ENCODE results near the gene ZFP57. TPM values are rescaled to one million over a fixed set of nuclear protein-coding genes. Genes with fewer than 3 reads are reported as not detected.

ZFP57 gene
- total RNA-seq, 1 experiment from 2014 or later = not detected

DNA sequence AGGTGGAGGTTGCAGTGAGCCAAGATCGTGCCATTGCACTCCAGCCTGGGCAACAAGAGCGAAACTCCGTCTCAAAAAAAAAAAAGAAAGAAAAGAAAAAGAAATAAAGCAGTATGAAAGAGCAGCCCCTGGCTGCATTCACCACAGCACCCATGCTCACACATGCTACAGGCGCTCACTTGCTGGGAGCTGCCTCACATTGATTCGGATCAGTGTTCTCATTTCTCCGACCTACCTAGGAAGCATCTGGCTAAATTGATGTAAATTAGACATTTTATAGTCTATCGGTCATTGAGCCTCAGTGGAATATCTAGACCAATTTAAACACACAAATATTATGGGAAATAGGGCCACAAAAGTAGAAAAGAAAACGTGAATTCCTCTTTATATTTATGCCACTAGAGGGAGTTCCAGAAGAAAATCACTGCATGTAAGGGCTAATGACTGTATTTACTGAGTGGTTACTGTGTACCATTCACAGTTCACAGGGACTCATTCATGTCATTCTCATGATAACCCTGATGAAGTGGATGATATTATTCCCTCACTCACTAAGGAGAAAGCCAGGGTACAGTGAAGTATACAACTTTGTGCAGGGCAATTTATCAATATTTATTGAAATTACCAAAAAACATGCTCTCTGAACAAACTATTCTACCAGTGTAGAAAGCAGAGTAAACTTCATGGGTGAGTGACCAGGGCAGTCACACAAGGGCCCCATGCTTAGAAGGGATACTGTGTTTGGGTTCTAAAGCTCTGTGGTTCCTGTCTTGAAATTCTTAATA lies 29.3 kb downstream of the ZFP57 start:
- peak; percentile 21 for ATAC-seq
- intact Hi-C loops (cut with micrococcal nuclease) = loop anchor here (2.0 to 5.0 kb wide), 2 partner anchors 19 to 186 kb away; partner anchors contain the start of gene GABBR1
- Histone ChIP-seq H3K9me3 (ENCODE audit: low read length) (no peaks in the 10 kb centered on the region), H3K27me3 (ENCODE audit: low read length) (no peaks in the 10 kb centered on the region), H3K36me3 (ENCODE audit: low read depth, low read length) (no peaks in the 10 kb centered on the region), H3K4me1 (ENCODE audit: insufficient read depth, low read length) (no peaks in the 10 kb centered on the region; the same call in none of the 2 replicates), H3K4me3 (ENCODE audit: low read length) (no peak overlapping the region), H3K79me2 (ENCODE audit: low read length) (no peaks in the 10 kb centered on the region), H4K20me1 (ENCODE audit: low read length) (no peaks in the 10 kb centered on the region), H2AFZ (ENCODE audit: low read length) (no peak overlapping the region), H3K9ac (ENCODE audit: low read length) (no peak overlapping the region), H3K27ac (ENCODE audit: low read length) (no peak overlapping the region), H3K4me2 (ENCODE audit: low read length) (no peak overlapping the region), H3K9me2 (replicated peaks; ENCODE audit: low read length) (no peaks in the 10 kb centered on the region), H3F3A (ENCODE audit: low read length, unreplicated experiment) (no peaks in the 10 kb centered on the region)
- ChIA-PET CTCF (no interaction called here), POLR2A (ENCODE audit: unreplicated experiment) (no interaction called here)
- DNase-seq = peak; percentile 71
- no TSS peak for BruUV-seq (replicated peaks)
- TF ChIP-seq, protein P1, sequence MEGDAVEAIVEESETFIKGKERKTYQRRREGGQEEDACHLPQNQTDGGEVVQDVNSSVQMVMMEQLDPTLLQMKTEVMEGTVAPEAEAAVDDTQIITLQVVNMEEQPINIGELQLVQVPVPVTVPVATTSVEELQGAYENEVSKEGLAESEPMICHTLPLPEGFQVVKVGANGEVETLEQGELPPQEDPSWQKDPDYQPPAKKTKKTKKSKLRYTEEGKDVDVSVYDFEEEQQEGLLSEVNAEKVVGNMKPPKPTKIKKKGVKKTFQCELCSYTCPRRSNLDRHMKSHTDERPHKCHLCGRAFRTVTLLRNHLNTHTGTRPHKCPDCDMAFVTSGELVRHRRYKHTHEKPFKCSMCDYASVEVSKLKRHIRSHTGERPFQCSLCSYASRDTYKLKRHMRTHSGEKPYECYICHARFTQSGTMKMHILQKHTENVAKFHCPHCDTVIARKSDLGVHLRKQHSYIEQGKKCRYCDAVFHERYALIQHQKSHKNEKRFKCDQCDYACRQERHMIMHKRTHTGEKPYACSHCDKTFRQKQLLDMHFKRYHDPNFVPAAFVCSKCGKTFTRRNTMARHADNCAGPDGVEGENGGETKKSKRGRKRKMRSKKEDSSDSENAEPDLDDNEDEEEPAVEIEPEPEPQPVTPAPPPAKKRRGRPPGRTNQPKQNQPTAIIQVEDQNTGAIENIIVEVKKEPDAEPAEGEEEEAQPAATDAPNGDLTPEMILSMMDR (conservative IDR thresholded peaks at IDR 0.05; ENCODE audit: low read depth, low read length) = peak; percentile 83
- TF ChIP-seq EZH2 (IDR thresholded peaks at IDR 0.05; ENCODE audit: low read length, unreplicated experiment) (no peak), EZH2phosphoT487 (IDR thresholded peaks at IDR 0.05; ENCODE audit: borderline replicate concordance, low read length) (no peak)

DNA sequence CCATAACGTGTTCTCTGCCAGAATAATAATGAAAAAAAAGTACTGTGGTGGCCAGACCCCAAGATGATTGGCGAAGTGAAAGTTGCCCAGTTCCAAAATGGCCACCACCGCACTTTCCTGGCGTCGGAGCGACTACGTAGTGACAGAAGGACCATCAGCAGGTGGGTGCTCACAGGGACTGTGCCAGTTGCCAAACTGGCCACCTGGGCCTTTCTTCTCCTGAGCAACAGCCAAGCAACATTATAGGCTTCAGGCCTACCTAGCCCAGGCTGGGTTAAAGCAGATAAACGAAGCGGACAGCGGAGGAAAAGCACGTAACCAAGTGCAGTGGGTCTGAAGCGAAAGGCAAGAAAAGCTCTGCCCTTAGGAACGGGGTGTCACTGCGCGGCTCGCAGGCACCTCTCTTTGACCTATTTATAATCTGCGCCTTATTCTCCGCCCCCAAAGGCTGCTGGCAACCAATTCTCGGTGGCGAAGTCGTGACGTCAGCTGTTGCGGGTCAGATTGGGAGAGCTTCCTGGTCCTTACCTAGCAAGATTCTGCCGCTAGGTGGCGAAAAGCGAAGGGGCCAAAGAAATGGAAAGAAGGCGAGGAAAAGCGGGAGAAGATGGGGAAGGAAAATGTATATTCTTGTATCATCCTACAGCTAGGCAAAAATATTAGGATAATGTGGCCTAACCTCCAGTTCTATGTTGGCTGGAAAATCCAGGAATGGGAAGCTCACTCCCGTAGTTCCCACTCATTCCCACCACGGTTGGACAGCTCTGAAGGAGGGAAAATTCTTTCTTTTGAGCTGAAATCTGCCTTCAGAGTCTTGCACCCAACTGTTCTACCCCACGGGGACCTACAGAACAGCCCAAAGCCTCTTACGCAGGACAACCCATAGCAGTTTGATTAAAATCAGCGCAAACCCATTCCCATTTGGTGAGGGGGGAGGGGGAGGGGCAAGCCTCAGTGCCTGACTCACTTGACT lies 31.0 kb downstream of the ZFP57 start:
- intact Hi-C loops (cut with micrococcal nuclease) = loop anchor here (1.0 to 5.0 kb wide), 3 partner anchors 17 to 187 kb away; partner anchors contain the start of gene GABBR1
- TF ChIP-seq, protein P1 (conservative IDR thresholded peaks at IDR 0.05; ENCODE audit: low read depth, low read length) = peak; percentile 90
- no peak for TF ChIP-seq EZH2phosphoT487 (IDR thresholded peaks at IDR 0.05; ENCODE audit: borderline replicate concordance, low read length)
- ATAC-seq (peak; percentile 94), DNase-seq (peak; percentile 99)
- peak overlapping the region; percentile 36 for H3K9ac ChIP-seq (ENCODE audit: low read length)
- H3K9me2 ChIP-seq (replicated peaks; ENCODE audit: low read length) = no peaks in the 10 kb centered on the region
- H3K36me3 ChIP-seq (ENCODE audit: low read depth, low read length) = no peaks in the 10 kb centered on the region
- no peaks in the 10 kb centered on the region for H3K27me3 ChIP-seq (ENCODE audit: low read length)
- peak overlapping the region; percentile 90 for H2AFZ ChIP-seq (ENCODE audit: low read length)
- H3K27ac ChIP-seq (ENCODE audit: low read length) = no peak overlapping the region
- peak overlapping the region; percentile 72 for H3K4me3 ChIP-seq (ENCODE audit: low read length)
- H3K4me2 ChIP-seq (ENCODE audit: low read length) = peak overlapping the region; percentile 91
- ChIA-PET POLR2A (ENCODE audit: unreplicated experiment) (interaction anchor here (0.6 to 0.7 kb wide), 4 partner anchors 13 to 157 kb away, joined by 3 to 5 read pairs (median 3); no protein-coding TSS in a partner anchor), CTCF (interaction anchor here (0.5 to 2.1 kb wide), 13 partner anchors 8 to 1202 kb away, joined by 3 to 23 read pairs (median 4); partner anchors contain the start of gene GABBR1)
- H3F3A ChIP-seq (ENCODE audit: low read length, unreplicated experiment) = no peaks in the 10 kb centered on the region
- no peaks in the 10 kb centered on the region for H4K20me1 ChIP-seq (ENCODE audit: low read length)
- BruUV-seq (replicated peaks) = TSS peak; percentile 97
- H3K4me1 ChIP-seq (ENCODE audit: insufficient read depth, low read length) = no peaks in the 10 kb centered on the region; the same call in none of the 2 replicates
- no peaks in the 10 kb centered on the region for H3K9me3 ChIP-seq (ENCODE audit: low read length)
- no peaks in the 10 kb centered on the region for H3K79me2 ChIP-seq (ENCODE audit: low read length)
